Transverse colon (tissue), 3 donors: Measurements from ENCODE around the gene COL11A2.

Source experiments
- CTCF ChIP-seq, 5 experiments: fragments of 200-600 bp in 3 of 5; fragments of 450-650 bp in 2 of 5; sonication (generic) in 3 of 5; IDR thresholded peaks; 1 replicate in 2 of 5; 2 replicates in 3 of 5; pipeline ENCODE4 v1.5.1; 2016 to 2017; ENCODE audit warnings: antibody characterized with exemption in 5 of 5, inconsistent platforms in 3 of 5, mild to moderate bottlenecking in 2 of 5, moderate library complexity in 1 of 5
- POLR2A ChIP-seq: fragments of 450-650 bp; IDR thresholded peaks from one replicate; pipeline ENCODE4 v1.6.1; 2016; ENCODE audit warnings: antibody characterized with exemption, mild to moderate bottlenecking, moderate library complexity

DNA sequence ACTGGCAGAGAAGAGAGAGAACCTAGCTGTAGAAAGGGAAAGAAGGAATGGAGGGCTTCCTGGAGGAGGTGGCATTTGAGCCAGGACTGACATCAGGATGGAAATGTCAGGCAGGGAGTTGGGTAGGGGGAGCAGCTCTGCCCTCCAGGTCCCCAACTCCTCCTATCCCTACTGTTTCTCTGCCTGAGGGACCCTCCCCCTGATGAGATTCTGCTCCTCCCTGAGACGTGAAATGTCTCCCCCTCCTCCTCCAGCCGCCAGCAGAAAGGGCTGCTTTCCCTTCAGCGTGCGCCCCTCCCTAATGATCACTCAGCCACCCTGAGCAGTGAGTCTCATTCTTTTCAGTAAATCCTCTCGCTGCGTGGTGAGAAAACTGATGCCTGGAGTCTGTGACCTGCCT lies 75.8 kb downstream of the COL11A2 start:
- TF ChIP-seq CTCF (IDR thresholded peaks at IDR 0.05): no peak
- TF ChIP-seq POLR2A: no peak
